Measurements from ENCODE around the gene NPEPL1. TPM values are rescaled to one million over a fixed set of nuclear protein-coding genes. Genes with fewer than 3 reads are reported as not detected.

The NPEPL1 gene
- total and polyA plus RNA-seq, 2 of the 8 experiments (the other 6 are each of a cell fraction or from before 2014, with no cell fraction given): 12.4 to 26.8 TPM

DNA sequence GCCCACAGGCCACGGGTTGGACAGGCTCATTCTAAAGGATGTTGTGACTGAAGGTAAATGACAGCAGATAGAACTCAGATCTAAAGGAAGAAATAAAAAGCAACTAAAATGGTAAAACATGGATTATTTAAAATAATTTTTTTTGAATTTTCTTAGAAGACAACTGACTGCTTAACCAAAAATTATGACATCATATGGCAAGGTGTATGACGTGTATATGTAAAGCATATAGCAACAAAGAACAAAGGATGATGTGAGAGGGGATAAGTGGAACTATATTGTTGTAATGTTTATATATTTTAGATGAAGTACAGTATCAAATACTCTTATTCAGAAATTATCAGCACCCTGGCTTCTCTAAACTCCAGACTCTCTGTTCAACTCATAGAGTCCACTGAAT, 38.6 kb downstream of the NPEPL1 start:
- H3K4ac ChIP-seq (replicated peaks; ENCODE audit: insufficient read length, low read depth, low read length): no peak overlapping the region
- H2BK12ac ChIP-seq (ENCODE audit: low read depth, low read length): no peak overlapping the region
- no peaks in the 10 kb centered on the region for H3K79me2 ChIP-seq (ENCODE audit: control insufficient read depth in 1 of 2, insufficient read depth in 2 of 2, low read length in 2 of 2)
- H4K5ac ChIP-seq (ENCODE audit: insufficient read length, low read depth, low read length): no peak overlapping the region
- no peak overlapping the region for H4K91ac ChIP-seq (replicated peaks; ENCODE audit: insufficient read length, low read length)
- H3K4me1 ChIP-seq (replicated peaks in 1 of 4; ENCODE audit: control insufficient read depth in 3 of 4, insufficient read depth in 4 of 4, low read length in 3 of 4): no peaks in the 10 kb centered on the region
- H2BK20ac ChIP-seq (ENCODE audit: low read length): no peak overlapping the region
- H2BK120ac ChIP-seq (replicated peaks; ENCODE audit: low read depth, low read length): no peak overlapping the region
- no peak overlapping the region for H2BK15ac ChIP-seq (ENCODE audit: low read length)
- no peaks in the 10 kb centered on the region for H3K36me3 ChIP-seq (ENCODE audit: control insufficient read depth in 2 of 4, insufficient read depth in 4 of 4, low read length in 3 of 4)
- H3K23ac ChIP-seq (ENCODE audit: insufficient read length): no peak overlapping the region
- H3K14ac ChIP-seq (ENCODE audit: insufficient read length): no peak overlapping the region
- H3K4me3 ChIP-seq (ENCODE audit: extremely low read depth in 1 of 4, insufficient read depth in 2 of 4, low read depth in 3 of 4, low read length in 4 of 4): no peak overlapping the region
- CTCF ChIA-PET (ENCODE audit: partially characterized antibody): interaction anchor here (0.6 kb wide), 1 partner anchor 220 kb away, joined by 3 read pairs; no protein-coding TSS in a partner anchor
- no peak overlapping the region for H2AFZ ChIP-seq (ENCODE audit: low read length)
- H3K56ac ChIP-seq (replicated peaks; ENCODE audit: insufficient read length, low read depth, low read length): no peak overlapping the region
- H3K79me1 ChIP-seq (ENCODE audit: low read depth, low read length): no peaks in the 10 kb centered on the region
- H3K4me2 ChIP-seq (ENCODE audit: insufficient read depth in 1 of 2, low read depth in 2 of 2, low read length in 2 of 2): no peak overlapping the region
- POLR2A ChIA-PET (ENCODE audit: partially characterized antibody): no interaction called here
- H3K18ac ChIP-seq (ENCODE audit: extremely low read depth, low read length): no peak overlapping the region
- H2AK5ac ChIP-seq (ENCODE audit: low read depth, low read length): no peak overlapping the region
- H3K9me3 ChIP-seq (ENCODE audit: insufficient read depth in 2 of 2, low read depth in 1 of 2, low read length in 1 of 2): no peaks in the 10 kb centered on the region
- H3K23me2 ChIP-seq (ENCODE audit: low read depth, low read length): no peaks in the 10 kb centered on the region
- no peaks in the 10 kb centered on the region for H4K20me1 ChIP-seq (replicated peaks in 1 of 2; ENCODE audit: control insufficient read depth in 1 of 2, insufficient read depth in 2 of 2, low read length in 2 of 2)
- H3K27me3 ChIP-seq (replicated peaks in 1 of 4; ENCODE audit: control insufficient read depth in 3 of 4, extremely low read depth in 1 of 4, insufficient read depth in 3 of 4, low read length in 3 of 4): no peaks in the 10 kb centered on the region
- DNase-seq (ENCODE audit: low read depth in 1 of 2, low spot score in 2 of 2) (no peak), FAIRE-seq (no peak)
- 91% methylated on average over 2 of the region's 2 CpGs; no CpG with 5 or more reads in 1 of the 2 experiments for WGBS, 2 experiments (ENCODE audit: extremely low coverage in 1 of 2, insufficient coverage in 1 of 2, insufficient read length in 1 of 2, insufficient replicate concordance in 2 of 2, low coverage in 1 of 2, low lambda C conversion rate in 2 of 2, missing lambda C conversion rate in 1 of 2)
- H3K9ac ChIP-seq (replicated peaks in 1 of 4; ENCODE audit: extremely low read depth in 1 of 4, low read depth in 3 of 4, low read length in 3 of 4): no peak overlapping the region
- no peak overlapping the region for H3K27ac ChIP-seq (ENCODE audit: low read depth, low read length)
- H4K8ac ChIP-seq (ENCODE audit: extremely low read depth, insufficient read depth, low read length): no peak overlapping the region; the same call in 1 of the 2 replicates
- H2BK5ac ChIP-seq (ENCODE audit: low read depth, low read length): no peak overlapping the region

All from H1 (cell line).